Psoas muscle (tissue), 8 donors: Measurements from ENCODE around the gene STPG2. TPM values are rescaled to one million over a fixed set of nuclear protein-coding genes. Genes with fewer than 3 reads are reported as not detected.
A peak's percentile ranks its signal among the peaks of the same experiment; 100 is the strongest.

Experiments
- ATAC-seq, 4 donors: fragments of 200-7000 bp; cut with Tn5 transposase; one replicate each; pipeline ENCODE4 v1.9.1; 2020; ENCODE audit warnings: moderate library complexity in 3 of 4, mild to moderate bottlenecking in 2 of 4
- DNase-seq, 2 donors: peaks; one replicate each; pipeline ENCODE4 v3.0.0-alpha.2; 2020
- H3K27ac ChIP-seq: fragments of 200-600 bp; one replicate; pipeline ENCODE4 v1.8.0; 2022
- H3K27me3 ChIP-seq, 3 donors: fragments of 200-600 bp in 1 of 3; one replicate each; pipeline versions ENCODE4 v1.6.1 to v1.8.0; 2013 to 2022; ENCODE audit warnings: low read length in 2 of 3, mild to moderate bottlenecking in 2 of 3, moderate library complexity in 1 of 3; ENCODE audit not compliant: insufficient read depth in 3 of 3
- H3K36me3 ChIP-seq, 2 donors: fragments of 200-600 bp in 1 of 2; one replicate each; pipeline versions ENCODE4 v1.6.1 to v1.8.0; 2013 to 2022; ENCODE audit warnings: low read depth in 1 of 2, mild to moderate bottlenecking in 1 of 2, moderate library complexity in 1 of 2; ENCODE audit not compliant: insufficient read depth in 1 of 2
- H3K4me1 ChIP-seq: fragments of 200-600 bp; one replicate; pipeline ENCODE4 v1.8.0; 2022
- H3K4me3 ChIP-seq: fragments of 200-600 bp; one replicate; pipeline ENCODE4 v1.8.0; 2022; ENCODE audit warnings: mild to moderate bottlenecking
- H3K9me3 ChIP-seq: fragments of 200-600 bp; one replicate; pipeline ENCODE4 v1.8.0; 2022
- CTCF ChIP-seq: fragments of 200-600 bp; IDR thresholded peaks from one replicate; pipeline ENCODE4 v1.8.0; 2022; ENCODE audit warnings: antibody characterized with exemption
- WGBS, 3 donors: extraction: QIAGEN DNeasy Blood & Tissue Kit; methylation state at CpG; one replicate each; pipeline versions ENCODE4 v1.1.6 to v1.1.7; 2013; 5-methylcytosine and 5-hydroxymethylcytosine counted together
- intact Hi-C, 2 donors: fragments of 100-400 bp; cut with DNase I; formaldehyde crosslinking; loops; one replicate each; pipeline versions ENCODE4 v1.11.0 to v1.14.2; 2022
- polyA plus RNA-seq, 3 donors: library from polyadenylated mRNA; stranded (reverse); fragments of 200-250 nt; gene quantifications; one replicate each; pipeline ENCODE4 v1.2.3, GENCODE V29; 2013
- total RNA-seq, 4 donors: library from RNA; stranded (reverse); fragmentation: NEBNext Ultra II Directional in 2 of 4; extraction: Animal tissue kit (Norgen Biotek cat#: 25700) in 2 of 4; gene quantifications; one replicate each; pipeline versions ENCODE4 v1.2.1 to v1.2.4, GENCODE V29; 2021 to 2023
- donor health status: healthy with polysubstance abuse.
- donor health status: DM: no; HTN: no; CAD: no; lungs with moderate emphysema.
- donor health status: Bipolar disorder and iron deficiency.
- donor health status: healthy.
- donor health status: DM: yes; HTN: yes; CAD: no.
- donor health status: DM: no; HTN: no; CAD: no.
- donor health status: DM: no; HTN: no; CAD: no.
- donor health status: DM: yes; HTN: yes; CAD: no.

STPG2 gene
- total and polyA plus RNA-seq, 7 donors = 0.01 to 0.21 TPM; not detected in 5

DNA sequence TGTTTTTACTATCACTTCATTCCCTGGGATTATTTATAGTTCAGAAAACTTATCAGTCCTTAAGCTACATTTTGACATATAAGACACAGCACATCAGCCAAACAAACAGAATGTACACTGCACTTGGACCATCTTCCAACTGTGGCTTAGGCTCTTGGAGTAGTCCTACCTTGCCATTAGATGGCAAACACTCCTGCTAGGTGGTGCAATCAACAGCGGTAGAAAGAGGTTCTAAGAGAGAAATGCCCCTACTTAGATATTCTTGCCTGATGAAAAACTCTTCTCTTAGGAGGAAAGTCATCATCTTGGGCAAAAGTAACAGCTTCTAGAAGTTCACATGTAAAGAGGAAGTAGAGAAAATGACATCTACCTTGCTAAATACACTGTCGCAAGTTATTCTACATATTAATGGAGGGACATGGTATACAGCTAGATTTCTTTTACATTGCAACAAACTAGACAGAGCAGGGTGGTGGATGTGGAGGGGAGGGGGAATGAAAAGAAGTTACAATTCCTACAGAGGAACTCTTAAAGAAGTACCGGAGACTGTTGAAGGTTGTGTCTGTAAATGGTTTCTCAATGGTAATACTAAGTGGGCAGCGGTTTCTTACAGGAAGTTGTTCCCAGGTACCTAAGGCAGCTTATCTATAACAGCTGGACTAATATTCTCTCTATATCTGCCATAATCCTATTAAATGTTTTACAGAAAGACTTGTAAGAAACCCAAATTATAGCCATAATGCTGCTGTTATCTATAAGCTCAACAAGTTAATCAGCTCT lies 8.1 kb upstream of the STPG2 start:
- no peaks in the 10 kb centered on the region for H3K36me3 ChIP-seq
- DNase-seq = no peak
- no peak overlapping the region for H3K27ac ChIP-seq
- intact Hi-C loops = loop anchor here in 1 of 2 donors (10.0 kb wide), 1 partner anchor 313 kb away; no protein-coding TSS in a partner anchor
- no peaks in the 10 kb centered on the region for H3K27me3 ChIP-seq
- WGBS, 3 donors = 75 to 84% (median 81%) methylated on average over 4 of the region's 4 CpGs
- H3K4me3 ChIP-seq = no peak overlapping the region
- ATAC-seq = no peak
- no peak for TF ChIP-seq CTCF
- H3K9me3 ChIP-seq = no peaks in the 10 kb centered on the region
- H3K4me1 ChIP-seq = peaks cover 10% of the 10 kb centered on the region

GRCh38 chr4:98150092-98150761 lies 7.0 kb upstream of the STPG2 start:
- no peaks in the 10 kb centered on the region for H3K9me3 ChIP-seq
- H3K36me3 ChIP-seq = no peaks in the 10 kb centered on the region
- TF ChIP-seq CTCF = peak; percentile 17
- intact Hi-C loops = loop anchor here in 1 of 2 donors (10.0 kb wide), 1 partner anchor 315 kb away; no protein-coding TSS in a partner anchor
- H3K4me1 ChIP-seq = peaks cover 10% of the 10 kb centered on the region
- ATAC-seq (no peak), DNase-seq (no peak)
- H3K4me3 ChIP-seq = no peak overlapping the region
- no peak overlapping the region for H3K27ac ChIP-seq
- no peaks in the 10 kb centered on the region for H3K27me3 ChIP-seq

DNA sequence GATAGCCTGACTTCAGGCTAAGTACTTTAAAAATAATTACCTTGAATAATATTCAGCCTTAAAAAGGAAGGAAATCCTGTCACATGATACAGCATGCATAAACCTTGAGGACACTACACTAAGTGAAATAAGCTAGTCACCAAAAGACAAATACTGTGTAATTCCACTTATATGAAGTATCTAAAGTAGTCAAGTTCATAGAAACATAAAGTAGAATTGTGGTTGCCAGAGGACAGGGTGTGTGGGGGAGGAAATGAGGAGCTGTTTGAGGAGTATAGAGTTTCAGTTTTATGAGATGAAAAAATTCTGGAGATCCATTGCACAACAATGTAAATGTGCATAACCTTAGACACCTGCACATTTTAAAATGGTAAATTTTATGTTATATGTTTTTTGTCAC lies 5.6 kb upstream of the STPG2 start:
- Histone ChIP-seq H3K36me3 (no peaks in the 10 kb centered on the region), H3K27me3 (no peaks in the 10 kb centered on the region), H3K9me3 (no peaks in the 10 kb centered on the region), H3K27ac (no peak overlapping the region), H3K4me1 (peaks cover 10% of the 10 kb centered on the region), H3K4me3 (no peak overlapping the region)
- no peak for TF ChIP-seq CTCF
- DNase-seq (no peak), ATAC-seq (no peak)
- intact Hi-C loops = loop anchor here in 1 of 2 donors (10.0 kb wide), 1 partner anchor 846 kb away; the partner anchor contains the start of gene METAP1

DNA sequence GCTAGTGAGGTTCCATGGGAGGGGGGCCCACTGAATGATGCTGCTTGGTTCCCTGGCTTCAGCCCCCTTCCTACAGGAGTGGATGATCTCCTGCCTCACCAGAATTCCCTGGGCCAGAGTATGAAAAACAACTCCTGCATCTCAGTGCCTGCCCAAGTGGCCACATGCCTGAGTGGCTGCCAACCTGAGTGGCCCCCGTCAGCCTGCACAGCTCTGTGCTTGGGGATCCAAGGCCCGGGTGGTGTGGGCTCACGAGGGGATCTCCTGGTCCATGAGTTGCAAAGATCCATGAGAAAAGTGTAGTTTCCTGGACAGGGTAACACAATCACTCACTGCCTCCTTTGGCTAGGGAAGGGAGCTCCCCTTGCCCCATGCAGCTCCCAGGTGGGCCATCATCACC lies 17.1 kb downstream of the STPG2 start:
- 50 to 87% (median 82%) methylated on average over 3 of the region's 3 CpGs for WGBS, 3 donors
- intact Hi-C loops = no loop called here

More for the DNA sequence above, 17.1 kb downstream of the STPG2 start:
- no peak for ATAC-seq
- Histone ChIP-seq H3K27me3 (no peaks in the 10 kb centered on the region), H3K36me3 (no peaks in the 10 kb centered on the region), H3K4me1 (no peaks in the 10 kb centered on the region), H3K4me3 (no peak overlapping the region), H3K27ac (no peak overlapping the region), H3K9me3 (no peaks in the 10 kb centered on the region)
- TF ChIP-seq CTCF = no peak
- no peak for DNase-seq
